ENCODE data around the gene RALY. TPM values are rescaled to one million over a fixed set of nuclear protein-coding genes. Genes with fewer than 3 reads are reported as not detected.
"Not testable (repeated sequence)": the region's sequence is repeated elsewhere in the genome, so short reads cannot be mapped to it uniquely, and the experiment has no call there.

Gene RALY
- total RNA-seq, 3 donors from 2014 or later: 152 to 229 (median 215) TPM

DNA sequence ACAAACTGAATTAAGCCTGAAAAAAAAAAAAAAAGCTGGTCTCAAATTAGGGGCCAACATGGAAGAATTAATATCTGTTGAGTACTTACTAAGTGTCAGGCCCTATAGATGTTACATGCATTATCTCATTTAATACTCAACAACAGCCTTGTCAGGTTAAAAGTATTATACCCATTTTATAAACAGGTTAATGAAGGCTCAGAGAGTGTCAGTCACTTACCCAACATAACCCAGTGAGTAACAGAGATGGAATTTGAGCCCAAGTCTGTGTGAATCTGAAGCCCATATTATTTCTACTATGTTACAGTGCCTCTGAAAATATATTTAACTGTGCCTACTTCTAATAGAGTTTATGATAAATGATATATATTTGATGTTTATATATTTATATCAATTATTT is 129.6 kb downstream of the RALY start:
- TF ChIP-seq, protein P1, sequence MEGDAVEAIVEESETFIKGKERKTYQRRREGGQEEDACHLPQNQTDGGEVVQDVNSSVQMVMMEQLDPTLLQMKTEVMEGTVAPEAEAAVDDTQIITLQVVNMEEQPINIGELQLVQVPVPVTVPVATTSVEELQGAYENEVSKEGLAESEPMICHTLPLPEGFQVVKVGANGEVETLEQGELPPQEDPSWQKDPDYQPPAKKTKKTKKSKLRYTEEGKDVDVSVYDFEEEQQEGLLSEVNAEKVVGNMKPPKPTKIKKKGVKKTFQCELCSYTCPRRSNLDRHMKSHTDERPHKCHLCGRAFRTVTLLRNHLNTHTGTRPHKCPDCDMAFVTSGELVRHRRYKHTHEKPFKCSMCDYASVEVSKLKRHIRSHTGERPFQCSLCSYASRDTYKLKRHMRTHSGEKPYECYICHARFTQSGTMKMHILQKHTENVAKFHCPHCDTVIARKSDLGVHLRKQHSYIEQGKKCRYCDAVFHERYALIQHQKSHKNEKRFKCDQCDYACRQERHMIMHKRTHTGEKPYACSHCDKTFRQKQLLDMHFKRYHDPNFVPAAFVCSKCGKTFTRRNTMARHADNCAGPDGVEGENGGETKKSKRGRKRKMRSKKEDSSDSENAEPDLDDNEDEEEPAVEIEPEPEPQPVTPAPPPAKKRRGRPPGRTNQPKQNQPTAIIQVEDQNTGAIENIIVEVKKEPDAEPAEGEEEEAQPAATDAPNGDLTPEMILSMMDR (IDR thresholded peaks at IDR 0.05): no peak
- no peak for ATAC-seq
- Histone ChIP-seq H3K4me1 (ENCODE audit: low read depth) (no peaks in the 10 kb centered on the region), H3K9me3 (no peaks in the 10 kb centered on the region), H3K36me3 (ENCODE audit: low read depth) (no peaks in the 10 kb centered on the region), H3K4me3 (no peak overlapping the region)
- intact Hi-C loops (cut with DNase I, micrococcal nuclease): no loop called here
- DNase-seq: no peak

DNA sequence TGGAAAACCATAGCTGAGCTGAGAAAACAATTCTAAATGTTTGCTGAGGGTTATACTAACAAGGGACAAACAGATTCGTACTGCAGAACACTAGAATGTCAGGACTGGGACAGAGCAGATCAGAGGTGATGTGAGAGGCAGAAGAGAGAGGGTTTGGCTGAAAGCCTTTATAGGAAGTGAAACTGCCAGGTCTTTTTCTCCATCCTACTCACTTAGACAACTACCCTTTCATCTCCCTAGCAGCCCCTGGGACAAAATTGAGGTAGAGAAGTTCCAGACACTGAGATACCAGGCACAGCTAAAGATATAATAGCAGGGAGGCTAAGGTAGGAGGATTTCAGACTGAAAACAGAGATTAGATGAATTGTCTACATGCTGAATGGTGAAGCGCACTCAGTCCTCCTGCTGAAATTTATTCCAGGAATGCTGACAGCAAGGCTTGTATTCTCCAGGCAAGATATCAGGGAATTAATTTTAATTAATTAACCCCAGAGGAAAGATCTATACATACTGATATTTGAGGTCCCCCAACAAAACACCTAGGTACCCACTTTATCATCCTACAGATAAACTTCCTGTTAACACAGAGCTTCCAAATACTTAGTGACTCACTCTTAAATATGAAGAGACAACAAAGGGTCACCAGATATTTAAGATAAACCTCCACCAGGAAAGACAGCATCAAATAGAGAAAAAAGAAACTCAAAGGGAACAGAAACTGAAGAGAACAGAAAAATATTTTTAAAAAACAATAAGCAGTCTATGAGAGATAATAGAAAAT is 130.9 kb downstream of the RALY start:
- TF ChIP-seq, protein P1 (IDR thresholded peaks at IDR 0.05): no peak
- intact Hi-C loops (cut with DNase I, micrococcal nuclease): loop anchor here in 1 of 2 donors (5.0 kb wide), 1 partner anchor 262 kb away; no protein-coding TSS in a partner anchor
- H3K9me3 ChIP-seq: no peaks in the 10 kb centered on the region
- no peaks in the 10 kb centered on the region for H3K4me1 ChIP-seq (ENCODE audit: low read depth)
- no peaks in the 10 kb centered on the region for H3K36me3 ChIP-seq (ENCODE audit: low read depth)
- no peak for DNase-seq
- ATAC-seq: no peak
- no peak overlapping the region for H3K4me3 ChIP-seq

DNA sequence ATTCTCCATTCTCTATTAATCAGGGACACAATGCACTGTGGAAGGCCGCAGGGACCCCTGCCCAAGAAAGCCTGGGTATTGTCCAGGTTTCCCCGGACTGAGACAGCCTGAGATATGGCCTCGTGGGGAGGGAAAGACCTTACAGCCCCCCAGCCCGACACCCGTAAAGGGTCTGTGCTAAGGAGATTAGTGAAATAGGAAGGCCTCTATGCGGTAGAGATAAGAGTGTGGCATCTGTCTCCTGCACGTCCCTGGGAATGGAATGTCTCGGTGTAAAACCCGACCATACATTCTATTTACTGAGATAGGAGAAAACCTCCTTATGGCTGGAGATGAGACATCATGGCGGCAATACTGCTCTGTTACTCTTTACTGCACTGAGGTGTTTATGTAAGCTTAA is 134.1 kb downstream of the RALY start:
- TF ChIP-seq, protein P1 (IDR thresholded peaks at IDR 0.05): no peak
- H3K4me3 ChIP-seq: no peak overlapping the region
- intact Hi-C loops (cut with DNase I, micrococcal nuclease): loop anchor here in 1 of 2 donors (5.0 kb wide), 1 partner anchor 265 kb away; no protein-coding TSS in a partner anchor
- no peaks in the 10 kb centered on the region for H3K9me3 ChIP-seq
- DNase-seq: no peak
- ATAC-seq: no peak
- no peaks in the 10 kb centered on the region for H3K4me1 ChIP-seq (ENCODE audit: low read depth)
- no peaks in the 10 kb centered on the region for H3K36me3 ChIP-seq (ENCODE audit: low read depth)

DNA sequence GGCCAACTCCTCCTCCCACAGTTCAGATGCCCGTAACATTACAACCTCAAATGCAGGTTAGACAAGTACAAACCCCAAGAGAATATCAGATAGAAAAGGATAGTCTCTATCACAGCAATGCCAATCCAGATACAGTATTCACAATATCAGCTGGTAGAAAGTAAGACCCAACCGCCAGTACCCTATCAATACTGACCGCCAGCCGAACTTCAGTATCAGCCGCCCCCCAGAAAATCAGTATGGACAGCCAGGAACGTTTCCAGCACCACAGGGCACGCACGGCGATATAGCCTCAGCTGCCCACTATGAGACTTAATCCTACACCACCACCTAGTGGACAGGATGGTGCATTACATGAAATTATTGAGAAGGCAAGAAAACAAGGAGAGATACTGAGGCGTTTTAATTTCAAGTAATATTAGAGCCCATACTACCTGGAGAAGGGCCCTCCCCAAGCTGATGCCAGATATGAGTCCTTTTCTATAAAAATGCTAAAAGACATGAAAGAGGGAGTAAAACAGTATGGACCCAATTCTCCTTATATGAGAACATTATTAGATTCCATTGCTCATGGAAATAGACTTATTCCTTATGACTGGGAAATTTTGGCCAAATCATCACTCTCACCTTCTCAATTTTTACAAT is 135.9 kb downstream of the RALY start:
- TF ChIP-seq, protein P1 (IDR thresholded peaks at IDR 0.05): peak; percentile 58
- Histone ChIP-seq H3K4me3 (no peak overlapping the region), H3K9me3 (no peaks in the 10 kb centered on the region), H3K4me1 (ENCODE audit: low read depth) (no peaks in the 10 kb centered on the region), H3K36me3 (ENCODE audit: low read depth) (no peaks in the 10 kb centered on the region)
- DNase-seq (peak in 2 of 3 donors; percentile 49 to 79), ATAC-seq (peak; percentile 95)
- intact Hi-C loops (cut with DNase I, micrococcal nuclease): loop anchor here in 1 of 2 donors (5.0 kb wide), 1 partner anchor 267 kb away; no protein-coding TSS in a partner anchor

DNA sequence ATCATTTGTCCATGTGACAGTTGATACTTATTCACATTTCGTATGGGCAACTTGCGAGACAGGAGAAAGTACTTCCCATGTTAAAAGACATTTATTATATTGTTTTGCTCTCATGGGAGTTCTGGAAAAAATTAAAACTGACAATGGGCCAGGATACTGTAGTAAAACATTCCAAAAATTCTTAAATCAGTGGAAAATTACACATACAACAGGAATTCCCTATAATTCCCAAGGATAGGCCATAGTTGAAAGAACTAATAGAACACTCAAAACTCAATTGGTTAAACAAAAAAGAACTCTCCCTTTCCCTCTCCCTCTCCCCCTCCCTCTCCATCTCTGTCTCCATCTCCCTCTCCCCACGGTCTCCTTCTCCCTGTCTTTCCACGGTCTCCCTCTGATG is 137.8 kb downstream of the RALY start:
- TF ChIP-seq, protein P1 (IDR thresholded peaks at IDR 0.05): no peak
- ATAC-seq (no peak), DNase-seq (no peak)
- Histone ChIP-seq H3K4me1 (ENCODE audit: low read depth) (no peaks in the 10 kb centered on the region), H3K9me3 (no peaks in the 10 kb centered on the region), H3K36me3 (ENCODE audit: low read depth) (no peaks in the 10 kb centered on the region), H3K4me3 (no peak overlapping the region)
- intact Hi-C loops (cut with DNase I, micrococcal nuclease): no loop called here

DNA sequence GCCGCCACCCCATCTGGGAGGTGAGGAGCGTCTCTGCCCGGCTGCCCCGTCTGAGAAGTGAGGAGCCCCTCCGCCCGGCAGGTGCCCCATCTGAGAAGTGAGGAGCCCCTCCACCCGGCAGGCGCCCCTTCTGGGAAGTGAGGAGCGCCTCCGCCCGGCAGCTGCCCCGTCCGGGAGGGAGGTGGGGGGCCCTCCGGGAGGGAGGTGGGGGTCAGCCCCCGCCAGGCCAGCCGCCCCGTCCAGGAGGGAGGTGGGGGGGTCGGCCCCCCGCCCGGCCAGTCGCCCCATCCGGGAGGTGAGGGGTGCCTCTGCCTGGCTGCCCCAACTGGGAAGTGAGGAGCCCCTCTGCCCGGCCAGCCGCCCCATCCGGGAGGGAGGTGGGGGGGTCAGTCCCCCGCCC is 138.8 kb downstream of the RALY start:
- ATAC-seq; H3K36me3 ChIP-seq (ENCODE audit: low read depth); intact Hi-C loops (cut with DNase I, micrococcal nuclease); H3K4me1 ChIP-seq (ENCODE audit: low read depth); H3K9me3 ChIP-seq; H3K4me3 ChIP-seq; DNase-seq: not testable (repeated sequence)

DNA sequence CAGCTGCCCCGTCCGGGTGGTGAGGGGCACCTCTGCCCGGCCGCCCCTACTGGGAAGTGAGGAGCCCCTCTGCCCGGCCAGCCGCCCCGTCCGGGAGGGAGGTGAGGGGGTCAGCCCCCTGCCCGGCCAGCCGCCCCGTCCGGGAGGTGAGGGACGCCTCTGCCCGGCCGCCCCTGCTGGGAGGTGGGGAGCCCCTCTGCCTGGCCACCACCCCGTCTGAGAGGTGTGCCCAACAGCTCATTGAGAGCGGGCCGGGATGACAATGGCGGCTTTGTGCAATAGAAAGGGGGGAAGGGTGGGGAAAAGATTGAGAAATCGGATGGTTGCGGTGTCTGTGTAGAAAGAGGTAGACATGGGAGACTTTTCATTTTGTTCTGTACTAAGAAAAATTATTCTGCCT is 139.2 kb downstream of the RALY start:
- H3K4me1 ChIP-seq (ENCODE audit: low read depth); DNase-seq; H3K9me3 ChIP-seq; H3K36me3 ChIP-seq (ENCODE audit: low read depth); intact Hi-C loops (cut with DNase I, micrococcal nuclease); H3K4me3 ChIP-seq; ATAC-seq: not testable (repeated sequence)

DNA sequence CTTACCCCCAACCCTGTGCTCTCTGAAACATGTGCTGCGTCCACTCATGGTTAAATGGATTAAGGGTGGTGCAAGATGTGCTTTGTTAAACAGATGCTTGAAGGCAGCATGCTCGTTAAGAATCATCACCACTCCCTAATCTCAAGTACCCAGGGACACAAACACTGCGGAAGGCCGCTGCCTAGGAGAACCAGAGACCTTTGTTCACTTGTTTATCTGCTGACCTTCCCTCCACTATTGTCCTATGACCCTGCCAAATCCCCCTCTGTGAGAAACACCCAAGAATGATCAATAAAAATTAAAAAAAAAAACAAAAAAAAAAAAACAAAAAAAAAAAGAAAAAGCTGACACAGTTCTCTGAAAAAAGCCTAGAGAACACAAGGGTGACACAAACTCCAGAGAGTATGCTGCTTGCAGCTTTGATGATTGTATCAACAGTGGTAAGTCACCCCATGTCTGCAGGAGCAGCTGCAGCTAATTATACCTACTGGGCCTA is 139.7 kb downstream of the RALY start:
- H3K9me3 ChIP-seq; intact Hi-C loops (cut with DNase I, micrococcal nuclease); ATAC-seq; H3K36me3 ChIP-seq (ENCODE audit: low read depth); H3K4me3 ChIP-seq; DNase-seq; H3K4me1 ChIP-seq (ENCODE audit: low read depth): not testable (repeated sequence)
